Measurements from ENCODE around the gene FRMPD4. TPM values are rescaled to one million over a fixed set of nuclear protein-coding genes. Genes with fewer than 3 reads are reported as not detected.
A peak's percentile ranks its signal among the peaks of the same experiment; 100 is the strongest.

The FRMPD4 gene
- total and polyA plus RNA-seq, 2 experiments from 2014 or later, result 0.19 to 0.80 TPM

- no peak for TF ChIP-seq EZH2 (IDR thresholded peaks at IDR 0.05; ENCODE audit: low read depth, unreplicated experiment)
- TF ChIP-seq NANOG (IDR thresholded peaks at IDR 0.05; ENCODE audit: borderline replicate concordance), result no peak
These were observed 10.3 kb upstream of the FRMPD4 start (continued) for GRCh38 chrX:12128017-12128416.

GRCh38 chrX:12137951-12138360, 317 bp upstream of the FRMPD4 start:
- Histone ChIP-seq H3K27me3 (ENCODE audit: insufficient read depth) (peaks cover 43% of the 10 kb centered on the region), H3K27ac (ENCODE audit: low read depth) (no peak overlapping the region), H2AFZ (peak overlapping the region; percentile 83; the same call in 1 of the 2 replicates), H3F3A (replicated peaks; ENCODE audit: low read depth) (no peaks in the 10 kb centered on the region), H4K20me1 (replicated peaks; ENCODE audit: insufficient read depth) (no peaks in the 10 kb centered on the region), H3K4me3 (peak overlapping the region; percentile 68), H3K4me1 (ENCODE audit: insufficient read depth) (no peaks in the 10 kb centered on the region), H3K79me2 (replicated peaks; ENCODE audit: insufficient read depth) (no peaks in the 10 kb centered on the region), H3K36me3 (ENCODE audit: insufficient read depth) (no peaks in the 10 kb centered on the region), H3K4me2 (peak overlapping the region; percentile 82), H3K9me2 (ENCODE audit: insufficient read depth) (no peaks in the 10 kb centered on the region)
- peak; percentile 45 for DNase-seq (ENCODE audit: low spot score)
- Mint-ChIP-seq H3K27me3 (ENCODE audit: insufficient read depth, low read depth, poor library complexity) (peaks cover 26% of the 10 kb centered on the region), H3K4me3 (peak overlapping the region; percentile 85), H3K36me3 (ENCODE audit: low read depth) (no peaks in the 10 kb centered on the region), H3K9me3 (no peaks in the 10 kb centered on the region; the same call in 2 of the 3 replicates), H3K27ac (no peak overlapping the region), H3K4me1 (peaks cover 11% of the 10 kb centered on the region; the same call in 2 of the 3 replicates)
- no peak for TF ChIP-seq JUNB (IDR thresholded peaks at IDR 0.05; ENCODE audit: unreplicated experiment)
- no peak for TF ChIP-seq CTCF (conservative IDR thresholded peaks at IDR 0.05; ENCODE audit: low read depth in 2 of 2)
- no peak for TF ChIP-seq ZNF331 (CRISPR knock-in tag; IDR thresholded peaks at IDR 0.05; ENCODE audit: low read depth)
- no peak for TF ChIP-seq EZH2 (IDR thresholded peaks at IDR 0.05; ENCODE audit: low read depth, unreplicated experiment)
- TF ChIP-seq REST (IDR thresholded peaks at IDR 0.05; ENCODE audit: unreplicated experiment), result no peak
- no peak for TF ChIP-seq POLR2AphosphoS5 (IDR thresholded peaks at IDR 0.05; ENCODE audit: low read depth)
- TF ChIP-seq STAT1 (IDR thresholded peaks at IDR 0.05; ENCODE audit: unreplicated experiment), result no peak
- TF ChIP-seq NANOG (IDR thresholded peaks at IDR 0.05; ENCODE audit: borderline replicate concordance), result no peak
- no peak for TF ChIP-seq ZNF114 (CRISPR knock-in tag; IDR thresholded peaks at IDR 0.05)
- TF ChIP-seq CREB1 (CRISPR knock-in tag; IDR thresholded peaks at IDR 0.05; ENCODE audit: low read depth), result no peak
- ATAC-seq, result peak; percentile 54

All from GM23338 (cell line).